ENCODE data around the gene MTHFD1L. TPM values are rescaled to one million over a fixed set of nuclear protein-coding genes. Genes with fewer than 3 reads are reported as not detected.
"Not testable (repeated sequence)": the region's sequence is repeated elsewhere in the genome, so short reads cannot be mapped to it uniquely, and the experiment has no call there.

Gene MTHFD1L
- total RNA-seq, 3 donors from 2014 or later: 3.5 to 15.1 (median 11.0) TPM

- Histone ChIP-seq H3K4me3 (no peak overlapping the region), H3K9me3 (no peaks in the 10 kb centered on the region), H3K27ac (no peak overlapping the region), H3K36me3 (no peaks in the 10 kb centered on the region), H3K27me3 (no peaks in the 10 kb centered on the region), H3K4me1 (no peaks in the 10 kb centered on the region)
- intact Hi-C loops (cut with DNase I; ENCODE audit: low total_unique reads): no loop called here
- no peak for DNase-seq (ENCODE audit: low spot score in 2 of 2)
- TF ChIP-seq CTCF (IDR thresholded peaks at IDR 0.05) (no peak), POLR2A (IDR thresholded peaks at IDR 0.05) (no peak), POLR2AphosphoS5 (IDR thresholded peaks at IDR 0.05) (no peak)
Observed at GRCh38 chr6:151113641-151114040, 248.1 kb downstream of the MTHFD1L start.

- Histone ChIP-seq H3K4me1 (no peaks in the 10 kb centered on the region), H3K27me3 (no peaks in the 10 kb centered on the region), H3K27ac (no peak overlapping the region), H3K9me3 (no peaks in the 10 kb centered on the region), H3K4me3 (no peak overlapping the region), H3K36me3 (no peaks in the 10 kb centered on the region)
- TF ChIP-seq POLR2A (IDR thresholded peaks at IDR 0.05) (no peak), CTCF (IDR thresholded peaks at IDR 0.05) (no peak), POLR2AphosphoS5 (IDR thresholded peaks at IDR 0.05) (no peak)
- intact Hi-C loops (cut with DNase I; ENCODE audit: low total_unique reads): no loop called here
- no peak for DNase-seq (ENCODE audit: low spot score in 2 of 2)
Observed at GRCh38 chr6:151118461-151119123, 253.1 kb downstream of the MTHFD1L start.

- TF ChIP-seq POLR2A (IDR thresholded peaks at IDR 0.05): no peak
- TF ChIP-seq CTCF (IDR thresholded peaks at IDR 0.05): no peak
- no peak for TF ChIP-seq POLR2AphosphoS5 (IDR thresholded peaks at IDR 0.05)
- Histone ChIP-seq H3K4me1 (no peaks in the 10 kb centered on the region), H3K27ac (no peak overlapping the region), H3K9me3 (no peaks in the 10 kb centered on the region), H3K36me3 (no peaks in the 10 kb centered on the region), H3K4me3 (no peak overlapping the region), H3K27me3 (no peaks in the 10 kb centered on the region)
- intact Hi-C loops (cut with DNase I; ENCODE audit: low total_unique reads): no loop called here
- no peak for DNase-seq (ENCODE audit: low spot score in 2 of 2)
Observed at GRCh38 chr6:151119823-151120524, 254.5 kb downstream of the MTHFD1L start.

GRCh38 chr6:151121900-151122299, 256.4 kb downstream of the MTHFD1L start:
- H3K4me1 ChIP-seq: no peaks in the 10 kb centered on the region
- H3K27me3 ChIP-seq: no peaks in the 10 kb centered on the region
- no peak overlapping the region for H3K4me3 ChIP-seq
- no peak overlapping the region for H3K27ac ChIP-seq
- H3K9me3 ChIP-seq: no peaks in the 10 kb centered on the region
- DNase-seq (ENCODE audit: low spot score in 2 of 2): no peak
- TF ChIP-seq POLR2A (IDR thresholded peaks at IDR 0.05) (no peak), POLR2AphosphoS5 (IDR thresholded peaks at IDR 0.05) (no peak), CTCF (IDR thresholded peaks at IDR 0.05) (no peak)
- intact Hi-C loops (cut with DNase I; ENCODE audit: low total_unique reads): no loop called here
- H3K36me3 ChIP-seq: no peaks in the 10 kb centered on the region

- H3K9me3 ChIP-seq; H3K27ac ChIP-seq; H3K27me3 ChIP-seq; H3K36me3 ChIP-seq; H3K4me3 ChIP-seq; intact Hi-C loops (cut with DNase I; ENCODE audit: low total_unique reads); H3K4me1 ChIP-seq; DNase-seq (ENCODE audit: low spot score in 2 of 2): not testable (repeated sequence)
Observed at GRCh38 chr6:151123641-151124040, 258.1 kb downstream of the MTHFD1L start.

GRCh38 chr6:151125242-151125641, 259.7 kb downstream of the MTHFD1L start:
- H3K27me3 ChIP-seq; intact Hi-C loops (cut with DNase I; ENCODE audit: low total_unique reads); H3K4me1 ChIP-seq; H3K9me3 ChIP-seq; DNase-seq (ENCODE audit: low spot score in 2 of 2); H3K4me3 ChIP-seq; H3K36me3 ChIP-seq; H3K27ac ChIP-seq: not testable (repeated sequence)

- H3K4me1 ChIP-seq; H3K27ac ChIP-seq; intact Hi-C loops (cut with DNase I; ENCODE audit: low total_unique reads); H3K27me3 ChIP-seq; H3K4me3 ChIP-seq; H3K9me3 ChIP-seq; H3K36me3 ChIP-seq; DNase-seq (ENCODE audit: low spot score in 2 of 2): not testable (repeated sequence)
Observed at GRCh38 chr6:151125651-151126416, 260.3 kb downstream of the MTHFD1L start.

GRCh38 chr6:151126417-151126724, 260.9 kb downstream of the MTHFD1L start:
- H3K27ac ChIP-seq; H3K4me3 ChIP-seq; H3K4me1 ChIP-seq; H3K36me3 ChIP-seq; H3K27me3 ChIP-seq; DNase-seq (ENCODE audit: low spot score in 2 of 2); H3K9me3 ChIP-seq; intact Hi-C loops (cut with DNase I; ENCODE audit: low total_unique reads): not testable (repeated sequence)
